DMS53 (cell line): ENCODE results near the gene JUNB.
"Not testable (repeated sequence)": the region's sequence is repeated elsewhere in the genome, so short reads cannot be mapped to it uniquely, and the experiment has no call there.

Experiments
- DNase-seq: peaks from one replicate; lab custom pipeline; 2025; lab: John Stamatoyannopoulos, UW

JUNB gene

GRCh38 chr19:12789098-12789903 is 2.0 kb upstream of the JUNB start:
- DNase-seq: peak; percentile 77

GRCh38 chr19:12789904-12790619 is 1.2 kb upstream of the JUNB start:
- DNase-seq: peak; percentile 98

GRCh38 chr19:12790628-12791344 is 500 bp upstream of the JUNB start:
- DNase-seq: peak; percentile 44

GRCh38 chr19:12792051-12792852 is 966 bp downstream of the JUNB start:
- peak; percentile 91 for DNase-seq

- no peak for DNase-seq
Observed at GRCh38 chr19:12792853-12793289, 1.6 kb downstream of the JUNB start.

- peak; percentile 95 for DNase-seq
Observed at GRCh38 chr19:12793290-12794195, 2.3 kb downstream of the JUNB start.

GRCh38 chr19:12794196-12794941 is 3.1 kb downstream of the JUNB start:
- peak; percentile 50 for DNase-seq

GRCh38 chr19:12794971-12795381 is 3.7 kb downstream of the JUNB start:
- no peak for DNase-seq

- peak; percentile 86 for DNase-seq
Observed at GRCh38 chr19:12796146-12797071, 5.1 kb downstream of the JUNB start.

- DNase-seq: no peak
Observed at GRCh38 chr19:12797141-12797587, 5.9 kb downstream of the JUNB start.

GRCh38 chr19:12797607-12798006 is 6.3 kb downstream of the JUNB start:
- not testable (repeated sequence) for DNase-seq

GRCh38 chr19:12799742-12800465 is 8.6 kb downstream of the JUNB start:
- DNase-seq: no peak

GRCh38 chr19:12800466-12800770 is 9.1 kb downstream of the JUNB start:
- no peak for DNase-seq

- DNase-seq: peak; percentile 58
Observed at GRCh38 chr19:12800923-12801465, 9.7 kb downstream of the JUNB start.

GRCh38 chr19:12801466-12802266 is 10.4 kb downstream of the JUNB start, which contains the start of the genes PRDX2 and THSD8:
Gene PRDX2 (minus strand): TSS chr19:12801800. CDS start chr19:12801261, 539 bp downstream.
Gene THSD8 (plus strand): TSS chr19:12802069. CDS start chr19:12802072, 3 bp downstream.
- DNase-seq: peak; percentile 92

GRCh38 chr19:12802267-12803106 is 11.2 kb downstream of the JUNB start:
- no peak for DNase-seq
